Stimulated activated CD8-positive, alpha-beta memory T cell treated with anti-CD3 and anti-CD28 coated beads, Interleukin-2, amount 100 ng/mL, for 48 hours (primary cell): ENCODE data around the gene IL36B.

ENCODE experiments used
- DNase-seq, 2 donors: peaks; one replicate each; pipeline ENCODE4 v3.0.0-alpha.2; 2020; ENCODE audit warnings: low read depth in 2 of 2

IL36B gene

DNA sequence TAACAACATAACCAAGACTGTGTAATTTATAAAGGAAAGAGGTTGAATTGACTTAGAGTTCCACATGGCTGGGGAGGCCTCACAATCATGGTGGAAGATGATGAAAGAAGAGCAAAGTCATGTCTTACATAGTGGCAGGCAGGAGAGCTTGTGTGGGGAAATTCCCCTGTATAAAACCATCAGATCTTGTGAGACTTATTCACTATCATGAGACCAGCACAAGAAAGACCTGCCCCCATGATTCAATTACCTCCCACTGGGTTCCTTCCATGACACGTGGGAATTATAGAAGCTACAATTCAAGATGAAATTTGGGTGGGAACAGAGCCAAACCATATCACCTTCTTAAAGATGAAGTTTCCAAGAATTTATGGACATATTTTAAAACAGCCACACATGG lies 3.9 kb upstream of the IL36B start:
- no peak for DNase-seq

DNA sequence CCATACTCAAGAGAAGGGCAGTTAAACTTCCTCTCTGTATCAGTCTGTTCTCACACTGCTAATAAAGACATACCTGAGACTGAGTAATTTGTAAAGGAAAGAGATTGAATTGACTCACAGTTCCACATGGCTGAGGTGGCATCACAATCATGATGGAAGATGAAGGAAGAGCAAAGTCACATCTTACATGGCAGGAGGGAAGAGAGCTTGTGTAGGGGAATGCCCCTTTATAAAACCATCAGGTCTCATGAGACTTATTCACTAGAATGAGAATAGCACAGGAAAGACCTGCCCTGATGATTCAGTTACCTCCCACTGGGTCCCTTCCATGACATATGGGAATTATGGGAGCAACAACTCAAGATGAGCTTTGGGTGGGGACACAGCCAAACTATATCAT lies 1.4 kb upstream of the IL36B start:
- DNase-seq: no peak

DNA sequence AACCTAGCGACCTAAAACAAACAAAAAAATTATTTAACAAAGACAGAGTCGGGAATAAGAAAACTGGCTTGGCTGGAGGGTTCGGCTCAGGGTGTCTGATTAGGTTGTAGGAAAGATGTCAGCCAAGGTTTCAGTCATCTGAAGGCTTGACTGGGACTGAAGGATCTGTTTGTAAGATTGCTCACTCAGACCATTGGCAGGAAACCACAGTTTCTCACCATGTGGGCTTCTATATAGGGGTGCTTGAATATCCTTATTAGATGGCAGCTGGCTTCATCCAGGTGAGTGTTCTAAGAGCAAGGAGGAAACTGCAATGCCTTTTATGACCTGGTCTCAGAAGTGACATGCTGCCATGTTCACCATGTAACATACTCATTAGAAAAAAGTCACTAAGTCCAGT lies 999 bp upstream of the IL36B start:
- DNase-seq: no peak

DNA sequence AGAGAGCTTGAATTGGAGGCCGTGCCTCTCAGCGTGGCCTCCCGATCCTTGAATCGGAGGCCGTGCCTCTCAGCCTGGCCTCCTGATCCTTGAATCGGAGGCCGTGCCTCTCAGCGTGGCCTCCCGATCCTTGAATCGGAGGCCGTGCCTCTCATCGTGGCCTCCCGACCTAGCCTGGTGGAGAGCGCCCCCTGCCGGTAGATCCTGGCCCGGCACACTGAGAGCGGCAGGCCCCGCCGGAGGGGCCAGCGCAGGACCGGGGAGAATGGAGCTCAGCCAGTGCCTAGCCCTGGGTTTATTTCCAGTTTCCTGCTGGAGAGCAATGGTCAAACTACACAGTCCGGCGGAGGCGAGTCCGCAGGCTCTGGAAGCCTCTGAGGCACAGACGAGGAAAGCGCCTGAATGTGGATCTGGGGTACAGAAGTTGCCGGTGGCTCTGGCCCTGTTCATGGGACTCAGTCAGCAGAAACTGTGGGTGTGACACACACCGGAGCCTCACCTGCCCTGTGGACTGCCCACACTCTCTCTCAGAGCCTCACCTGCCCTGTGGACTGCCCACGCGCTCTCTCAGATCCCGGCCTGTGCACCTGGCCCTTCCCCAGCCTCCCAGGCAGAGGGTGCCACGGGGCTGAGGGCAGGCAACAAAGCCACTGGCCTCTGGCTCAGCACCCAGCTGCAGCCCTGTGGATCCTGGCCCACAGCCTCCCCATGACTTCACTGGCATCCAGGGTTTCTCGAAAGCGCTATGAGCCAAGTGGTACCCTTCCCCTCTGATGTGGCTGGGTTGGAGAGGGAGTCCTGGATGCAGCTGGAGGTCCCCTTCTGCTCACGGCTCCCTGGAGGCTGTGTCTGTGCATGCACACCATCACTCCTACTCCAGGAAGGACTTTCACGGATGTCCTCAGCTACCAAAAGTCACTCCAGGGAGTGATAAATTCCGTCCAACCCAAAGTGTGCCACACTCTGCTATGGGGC lies 1.5 kb downstream of the IL36B start:
- no peak for DNase-seq

DNA sequence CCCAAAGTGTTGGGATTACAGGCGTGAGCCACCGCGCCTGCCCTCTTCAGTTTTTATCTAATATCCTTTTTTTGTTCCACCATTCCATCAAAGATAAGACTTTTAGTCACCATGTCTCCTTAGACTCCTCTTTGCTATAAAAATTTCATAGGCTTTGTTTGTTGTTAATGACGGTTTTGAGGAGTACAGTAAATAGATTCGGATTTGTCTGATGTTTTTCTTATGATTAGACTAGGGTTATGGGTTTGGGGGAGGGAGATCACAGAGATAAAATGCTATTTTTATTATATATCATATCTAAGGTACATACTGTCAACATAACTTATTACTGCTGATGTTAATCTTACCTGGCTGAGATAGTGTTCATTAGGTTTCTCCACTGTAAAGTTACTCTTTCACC lies 6.2 kb downstream of the IL36B start:
- DNase-seq: no peak

DNA sequence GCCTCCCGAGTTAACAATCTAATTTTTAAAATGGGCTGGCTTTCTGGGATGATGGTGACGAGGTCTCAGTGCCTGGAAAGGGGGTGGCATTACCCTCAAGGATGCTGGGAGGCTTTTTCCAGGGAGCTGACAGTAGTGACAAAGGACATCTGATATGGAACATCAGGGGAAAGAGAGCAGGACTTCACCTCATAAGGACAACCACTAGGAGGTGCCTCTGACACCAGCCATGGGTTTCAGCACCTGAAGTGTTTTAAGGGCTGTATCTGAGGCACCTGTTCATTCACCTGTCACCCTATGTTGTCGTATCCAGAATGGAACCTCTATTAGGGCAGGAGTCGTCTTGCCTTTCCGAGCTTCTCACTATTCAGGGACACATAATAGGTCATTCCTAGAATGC lies 10.8 kb downstream of the IL36B start:
- DNase-seq: no peak

DNA sequence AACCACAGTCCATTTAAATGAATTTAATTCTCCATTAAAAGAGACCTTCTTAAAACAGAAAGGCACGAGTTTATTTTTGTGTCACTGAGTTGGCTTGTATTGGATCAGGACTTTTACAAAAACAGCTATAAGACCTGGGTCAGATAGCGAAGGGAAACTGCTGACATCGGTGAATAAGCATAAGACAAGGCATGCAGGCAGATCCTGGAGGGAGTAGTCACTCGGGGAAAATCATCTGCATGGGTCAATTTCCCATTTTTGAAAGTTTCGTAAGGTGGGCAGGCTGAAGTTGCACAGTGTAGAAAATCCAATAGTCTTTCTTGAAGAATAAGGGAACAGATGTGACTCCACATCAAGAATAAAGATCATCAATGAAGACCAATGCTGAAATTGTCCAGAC lies 12.9 kb downstream of the IL36B start:
- DNase-seq: no peak

DNA sequence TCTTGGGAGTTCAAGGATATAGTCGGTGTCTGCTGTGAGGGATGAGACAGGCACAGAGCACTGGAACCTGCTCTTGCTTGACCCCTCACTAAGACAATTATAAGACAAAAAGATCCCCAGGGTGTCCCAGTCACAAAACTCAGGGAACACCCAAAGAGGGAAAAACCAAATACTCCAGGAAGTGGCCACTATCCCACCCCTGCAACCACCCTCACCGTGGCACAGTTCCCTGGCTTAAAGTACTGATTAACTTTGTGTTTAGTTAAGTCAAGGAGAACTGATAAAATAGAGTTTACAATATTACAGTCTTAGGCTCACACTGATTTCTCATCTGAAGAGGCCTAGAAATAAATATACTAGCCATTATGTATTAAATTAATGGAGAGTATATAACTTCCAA lies 13.5 kb downstream of the IL36B start:
- DNase-seq: no peak

DNA sequence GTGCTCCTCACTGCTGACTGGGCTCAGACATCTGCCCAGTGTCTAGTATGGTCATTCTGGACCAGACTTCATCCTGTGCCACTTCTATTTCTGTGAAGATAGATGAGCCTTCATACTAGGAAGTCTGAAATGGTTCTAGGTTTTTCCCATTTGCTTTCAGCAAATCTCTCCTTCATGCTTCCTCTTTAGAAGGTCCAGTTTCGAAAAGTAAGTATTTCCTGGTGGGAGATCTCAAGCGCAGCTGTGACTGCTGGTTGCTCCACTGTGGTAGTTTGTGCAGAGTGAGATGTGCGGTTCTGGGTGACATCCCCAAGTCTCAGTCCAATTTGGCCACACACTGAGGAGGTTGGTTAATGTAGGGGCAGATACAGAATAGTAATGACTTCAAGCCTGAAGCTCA lies 14.4 kb downstream of the IL36B start:
- no peak for DNase-seq

DNA sequence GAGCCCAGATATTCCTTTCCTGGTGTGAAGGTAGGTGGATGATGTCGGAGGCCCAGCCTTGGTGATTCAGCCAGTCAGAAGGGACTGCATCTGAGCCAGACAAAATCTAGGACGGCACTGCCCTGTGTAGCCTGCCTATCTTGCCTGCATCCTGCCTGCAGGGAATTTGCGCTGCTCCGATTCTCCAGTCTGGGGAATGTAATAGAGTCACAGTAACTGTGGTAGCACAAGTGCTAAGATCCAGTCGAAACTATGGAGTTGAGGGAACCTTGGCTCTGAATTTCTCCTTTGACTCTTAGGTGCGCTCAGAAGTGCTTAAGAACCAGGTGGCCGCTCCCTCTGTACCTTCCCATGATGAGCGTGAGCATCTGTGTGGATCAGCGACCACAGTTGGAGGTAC lies 15.9 kb downstream of the IL36B start:
- DNase-seq: no peak

DNA sequence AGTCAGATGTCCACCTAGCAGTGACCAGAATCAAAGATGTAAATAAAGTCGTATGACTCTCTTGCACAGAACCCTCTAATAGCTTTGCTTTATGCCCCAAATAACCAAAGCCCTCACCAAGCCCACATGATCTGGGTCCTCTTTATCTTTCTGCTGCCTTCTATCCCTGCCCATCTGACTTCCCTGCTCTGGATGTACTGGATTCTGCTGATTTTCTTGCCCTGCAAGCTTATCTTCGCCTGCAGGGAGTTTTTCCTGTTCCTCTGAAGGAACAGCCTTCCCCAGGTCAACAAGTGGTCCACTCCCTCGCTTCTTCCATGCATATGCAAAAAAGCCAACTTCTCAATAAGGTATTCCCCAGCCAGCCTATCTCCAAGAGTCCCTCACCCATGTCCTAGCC lies 18.7 kb downstream of the IL36B start:
- no peak for DNase-seq

DNA sequence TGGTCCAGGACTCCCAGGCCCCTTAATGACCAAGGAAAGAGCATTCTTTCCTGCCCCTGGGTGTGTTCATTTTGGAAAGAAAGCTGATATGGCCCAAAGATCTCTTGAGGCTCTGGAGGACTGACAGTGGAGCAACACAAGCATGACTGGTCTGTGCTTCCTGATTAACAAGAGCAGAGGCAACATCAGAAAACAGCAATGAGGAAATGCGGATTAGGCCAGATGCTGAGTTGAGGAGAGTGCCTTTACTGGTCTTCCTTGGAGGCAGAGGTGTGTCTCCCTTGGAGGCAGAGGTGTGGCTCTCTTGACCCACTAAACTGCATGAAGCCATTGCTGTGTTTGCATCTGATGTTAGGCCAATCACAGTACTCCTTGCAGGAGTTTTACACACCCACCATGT lies 19.9 kb downstream of the IL36B start:
- no peak for DNase-seq

DNA sequence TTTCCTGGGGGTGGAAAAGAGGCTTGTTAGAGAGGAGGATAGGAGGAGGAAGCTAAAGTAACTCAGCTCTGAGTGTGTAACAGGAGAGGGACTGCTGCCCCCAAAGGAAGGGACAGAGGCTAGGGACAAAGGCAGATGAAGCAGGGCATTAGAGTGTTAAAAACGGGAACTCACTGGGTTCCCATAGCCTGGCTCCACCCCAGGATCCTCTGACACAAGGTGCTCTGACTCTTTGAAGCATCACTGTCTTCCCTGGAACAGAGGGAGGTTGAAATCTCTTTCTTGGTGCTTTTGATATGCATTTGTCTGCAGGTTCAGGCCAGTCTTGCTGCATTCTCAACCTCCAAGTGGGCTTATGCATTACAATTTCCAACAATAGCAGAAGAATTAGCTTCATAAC lies 24.6 kb downstream of the IL36B start:
- DNase-seq: no peak

DNA sequence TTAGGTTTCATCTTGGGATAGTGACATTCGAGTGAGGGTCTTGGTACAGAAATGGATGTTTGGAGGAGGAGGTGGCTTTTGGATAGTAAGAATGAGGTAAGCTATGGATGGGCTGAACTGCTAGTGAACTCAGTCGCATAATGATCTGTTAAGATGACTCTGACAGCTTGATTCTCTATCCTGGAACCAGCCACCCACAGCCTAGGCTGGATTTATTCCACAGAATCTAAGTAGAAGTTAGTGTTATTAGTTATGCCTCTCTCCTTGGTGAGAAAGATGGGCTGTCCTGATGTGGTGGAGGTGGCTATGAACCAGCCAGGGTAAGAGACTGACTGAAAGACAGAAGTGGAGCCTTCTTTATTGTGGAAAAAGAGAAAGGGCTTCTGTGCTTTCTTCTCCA lies 25.0 kb downstream of the IL36B start:
- DNase-seq: no peak

DNA sequence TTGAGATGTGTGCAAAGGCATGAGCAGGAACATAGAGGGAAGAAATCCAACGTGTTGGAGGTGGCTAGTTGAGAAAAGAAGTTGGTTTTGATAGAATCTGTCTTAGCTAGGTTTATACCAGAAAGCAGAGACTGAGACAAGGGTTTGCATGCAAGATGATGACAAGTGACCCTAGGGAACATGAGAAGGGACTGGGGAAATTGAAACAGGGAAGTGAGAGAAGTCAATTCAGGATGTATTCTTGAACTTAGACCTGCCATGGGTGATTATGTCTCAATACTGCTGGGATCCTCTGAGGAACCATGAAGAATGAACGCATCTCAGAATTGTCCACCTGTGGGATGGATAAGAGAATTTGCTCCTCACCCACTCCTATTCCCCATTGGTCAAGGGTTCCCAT lies 26.9 kb downstream of the IL36B start:
- no peak for DNase-seq

DNA sequence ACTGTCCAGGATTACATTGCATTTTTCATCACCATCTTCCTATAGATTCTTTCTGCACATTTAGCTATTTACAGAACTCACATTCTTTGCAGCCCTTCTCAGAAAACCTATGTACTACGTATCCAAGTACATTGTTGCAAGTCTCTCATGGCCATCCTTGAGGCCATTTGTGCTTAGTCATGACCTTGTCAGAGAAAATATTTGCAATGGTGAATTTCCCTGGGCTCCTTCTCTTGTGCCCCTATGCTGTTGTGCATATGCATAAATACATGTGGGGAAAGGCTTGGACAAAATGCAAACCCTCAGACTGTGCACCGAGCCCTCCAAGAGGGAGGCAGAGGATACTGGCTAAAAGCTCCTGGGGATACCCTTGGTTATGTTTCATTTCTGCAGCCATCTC lies 27.9 kb downstream of the IL36B start:
- no peak for DNase-seq

DNA sequence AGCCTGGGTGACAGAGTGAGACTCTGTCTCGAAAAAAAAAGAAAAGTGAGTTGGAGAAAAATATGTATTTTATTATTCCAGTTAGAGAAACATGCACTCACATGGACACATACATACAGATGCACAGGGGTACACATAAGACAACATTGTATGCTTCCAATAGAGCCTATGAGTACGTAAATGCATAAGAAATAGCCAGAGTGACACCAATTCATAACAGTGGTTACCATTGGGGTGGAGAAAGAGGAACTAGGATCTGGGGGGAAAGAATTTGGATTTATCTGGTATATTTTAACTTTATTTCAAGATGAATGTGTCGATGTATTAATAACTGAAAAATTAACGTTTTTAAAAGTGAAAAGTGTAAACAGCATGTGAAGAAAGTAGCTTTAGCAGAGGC lies 31.4 kb downstream of the IL36B start:
- DNase-seq: no peak

DNA sequence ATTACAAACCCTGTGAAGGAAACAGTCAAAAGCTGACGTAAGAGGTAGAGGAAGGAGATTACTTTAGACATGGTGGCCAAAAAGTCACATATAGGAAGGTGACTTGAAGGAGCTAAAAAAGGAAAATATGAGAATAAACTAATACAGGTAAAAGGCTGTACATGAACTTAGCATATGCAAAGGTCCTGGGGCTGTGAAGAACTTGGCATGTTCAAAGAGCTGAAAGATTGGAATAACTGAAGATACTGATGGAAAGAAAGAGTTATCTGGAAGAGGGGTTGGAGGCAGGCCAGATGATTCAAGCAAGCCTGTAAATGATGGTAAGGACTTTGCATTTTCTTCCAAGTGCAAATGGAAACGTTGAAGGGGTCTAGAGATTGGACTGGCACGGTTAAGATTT lies 34.2 kb downstream of the IL36B start:
- no peak for DNase-seq

DNA sequence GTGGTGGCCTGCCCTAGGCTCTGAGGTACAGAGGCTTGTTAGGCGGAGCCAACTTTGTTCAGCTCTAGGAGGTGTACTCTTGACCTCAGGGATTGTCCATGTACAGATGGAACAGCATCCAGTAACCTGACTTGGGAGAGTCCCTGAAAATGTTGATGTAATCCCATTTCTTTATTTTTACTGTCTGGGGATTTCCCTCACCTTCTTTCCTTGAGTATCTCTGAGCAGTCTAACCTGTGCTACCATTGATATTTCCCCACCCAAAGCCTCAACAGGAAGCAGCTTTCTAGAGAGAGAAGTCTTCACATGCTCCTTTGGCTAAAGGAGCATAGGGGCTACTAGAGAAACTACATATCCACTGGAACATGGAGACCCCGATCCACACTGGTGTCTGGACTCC lies 37.0 kb downstream of the IL36B start:
- no peak for DNase-seq

DNA sequence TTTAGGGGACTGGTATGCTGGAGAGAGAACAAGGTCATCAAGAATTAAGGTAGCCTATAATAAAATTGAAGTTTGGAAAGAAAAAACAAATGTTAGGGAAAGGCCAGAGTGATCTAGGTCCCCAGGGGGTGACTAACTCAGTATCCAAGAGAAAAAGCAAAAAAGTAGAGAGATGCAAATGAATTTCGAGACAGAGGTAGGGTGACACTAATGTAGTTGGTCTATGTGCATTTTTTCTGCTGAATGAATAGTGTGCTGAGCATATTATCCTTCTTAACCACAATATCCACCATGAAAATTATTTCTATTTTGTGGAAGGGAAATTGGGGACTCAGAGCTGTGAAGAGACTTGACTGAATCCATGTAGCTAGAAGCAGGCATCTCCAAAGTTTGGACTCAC lies 37.6 kb downstream of the IL36B start:
- DNase-seq: no peak

DNA sequence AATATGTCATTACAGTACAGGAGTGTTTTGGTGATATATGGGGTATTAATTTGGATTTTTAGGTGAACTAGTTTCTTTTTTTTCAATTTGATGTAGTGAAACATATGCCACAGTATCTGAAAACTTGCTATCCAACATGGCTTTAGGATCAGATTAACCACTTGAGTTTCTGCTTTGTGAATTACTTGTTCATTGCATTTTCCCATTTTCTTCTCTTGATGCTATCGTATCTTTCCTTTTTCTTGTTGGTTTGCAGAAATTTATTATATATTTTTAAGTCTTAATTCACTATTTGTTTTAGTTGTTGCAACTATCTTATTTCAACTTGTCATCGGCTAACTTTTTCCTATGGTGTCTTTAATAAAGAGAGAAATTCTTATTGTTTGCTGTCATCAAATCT lies 38.6 kb downstream of the IL36B start:
- DNase-seq: no peak

DNA sequence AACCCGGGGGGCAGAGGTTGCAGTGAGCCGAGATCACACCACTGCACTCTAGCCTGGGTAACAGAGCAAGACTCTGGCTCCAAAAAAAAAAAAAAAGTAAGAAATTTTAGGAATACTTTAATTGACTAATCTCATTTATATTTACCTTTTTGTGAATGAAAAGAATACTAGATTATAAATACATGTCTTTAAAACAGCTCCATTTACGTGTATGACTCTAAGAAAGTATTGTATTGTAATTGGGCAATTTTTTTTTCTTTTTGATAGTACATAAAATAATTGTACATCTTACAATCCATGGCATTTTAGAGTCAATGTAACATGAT lies 39.4 kb downstream of the IL36B start:
- DNase-seq: no peak

DNA sequence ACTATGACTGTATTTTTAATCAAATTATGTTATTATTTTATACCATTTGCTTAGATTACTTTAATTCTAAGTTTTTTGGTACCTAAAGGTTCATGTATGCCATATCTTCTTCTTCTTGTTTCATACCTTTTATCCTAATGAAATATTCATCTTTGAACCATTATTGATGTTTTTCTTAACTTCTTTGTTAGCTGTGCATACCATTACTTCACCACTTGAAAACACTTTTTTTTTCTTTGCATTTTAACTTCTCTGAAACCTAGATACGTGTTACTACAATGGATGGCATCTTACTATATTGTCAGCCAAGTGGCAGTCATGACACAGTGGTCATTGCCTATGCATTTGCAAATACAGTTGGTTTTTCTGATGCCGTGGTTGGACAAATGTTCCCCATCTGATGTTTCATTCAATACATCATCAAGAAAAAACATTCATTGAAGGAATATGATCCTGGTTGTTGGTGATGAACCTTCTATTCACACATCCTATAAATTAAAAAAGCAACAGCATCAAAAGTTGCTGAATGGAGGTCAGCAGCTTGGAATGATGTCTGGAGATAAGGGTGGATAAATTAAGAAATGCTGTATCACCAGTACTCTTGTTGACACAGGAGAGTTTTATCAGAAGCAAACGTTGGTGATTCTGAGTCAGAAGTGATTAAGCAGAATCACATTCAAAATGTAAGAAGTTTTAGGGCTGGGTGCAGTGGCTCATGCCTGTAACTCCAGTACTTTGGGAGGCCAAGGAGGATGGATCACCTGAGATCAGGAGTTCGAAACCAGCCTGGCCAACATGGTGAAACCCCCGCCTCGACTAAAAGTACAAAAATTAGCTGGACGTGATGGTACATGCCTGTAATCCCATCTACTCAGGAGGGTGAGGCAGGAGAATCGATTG lies 40.0 kb downstream of the IL36B start:
- no peak for DNase-seq
